ENCODE data around the gene BZW2.

BZW2 gene

DNA sequence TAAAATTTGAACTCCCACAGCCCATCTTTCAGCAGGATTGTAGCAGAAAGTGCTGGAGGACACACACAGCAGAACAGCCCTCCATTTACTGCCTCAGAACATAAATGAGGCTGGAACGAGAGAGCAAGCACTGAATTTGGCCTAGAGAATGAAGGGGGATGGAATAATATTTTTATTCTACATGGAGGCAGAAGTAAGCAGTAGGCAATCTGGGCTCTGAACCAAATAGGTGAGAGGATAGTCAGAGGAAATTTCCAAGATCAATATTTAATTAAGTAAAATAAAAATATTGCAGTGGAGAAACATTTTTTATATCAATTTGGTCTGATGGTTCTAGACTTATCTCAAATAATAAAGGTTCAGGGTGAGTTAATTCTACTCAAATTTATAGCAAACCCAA lies 78.4 kb downstream of the BZW2 start:
- no peak for DNase-seq

DNA sequence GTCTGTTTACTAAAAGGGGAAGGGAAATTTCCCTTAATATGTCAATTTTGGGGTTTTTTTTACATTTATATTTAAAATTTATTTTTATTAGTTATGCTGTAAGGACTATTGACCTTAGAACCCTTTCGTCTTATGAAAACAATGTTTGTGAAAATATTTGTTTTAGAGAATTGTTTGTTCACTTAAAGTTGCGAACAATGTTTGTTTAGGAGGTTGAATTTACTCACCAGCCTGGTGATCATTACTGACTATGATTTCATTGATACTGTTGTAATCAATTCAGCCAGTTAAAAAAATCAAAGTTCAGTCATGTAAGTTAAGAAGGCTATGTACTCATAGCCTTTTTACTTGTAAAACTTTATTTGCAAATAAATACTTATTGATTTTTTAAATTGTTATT lies 80.2 kb downstream of the BZW2 start:
- DNase-seq = no peak

DNA sequence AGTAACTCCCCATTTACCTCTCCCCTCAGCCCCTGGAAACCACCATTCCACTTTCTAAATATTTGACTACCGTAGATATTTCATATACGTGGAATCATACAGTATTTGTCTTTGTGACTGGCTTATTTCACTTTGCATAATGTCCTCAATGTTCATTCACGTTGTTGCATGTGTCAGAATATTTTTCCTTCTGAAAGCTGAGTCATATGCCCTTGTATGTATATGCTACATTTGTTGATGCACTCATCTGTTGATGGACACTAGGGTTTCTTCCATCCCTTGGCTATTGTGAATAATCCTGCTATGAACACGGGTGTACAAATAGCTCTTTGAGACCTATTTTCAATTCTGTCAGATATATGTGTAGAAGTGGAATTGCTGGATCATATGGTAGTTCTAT lies 81.8 kb downstream of the BZW2 start:
- DNase-seq = no peak

DNA sequence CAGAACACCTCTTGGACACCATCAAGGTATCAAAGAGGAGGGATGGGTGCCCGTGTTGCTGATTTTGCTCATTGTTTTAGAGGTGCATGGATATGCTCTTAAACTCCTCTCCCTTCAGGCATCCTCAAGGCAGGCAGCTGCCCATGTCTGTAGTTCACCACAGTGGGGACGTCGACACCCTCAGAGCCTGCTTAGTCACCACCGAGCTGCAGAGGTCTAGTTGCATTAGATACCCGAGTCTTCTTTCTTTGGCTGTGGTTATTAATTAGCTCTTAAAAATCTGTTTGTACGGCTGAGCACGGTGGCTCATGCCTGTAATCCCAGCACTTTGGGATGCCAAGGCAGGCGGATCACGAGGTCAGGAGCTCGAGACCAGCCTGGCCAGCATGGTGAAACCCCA lies 82.8 kb downstream of the BZW2 start:
- DNase-seq = no peak

DNA sequence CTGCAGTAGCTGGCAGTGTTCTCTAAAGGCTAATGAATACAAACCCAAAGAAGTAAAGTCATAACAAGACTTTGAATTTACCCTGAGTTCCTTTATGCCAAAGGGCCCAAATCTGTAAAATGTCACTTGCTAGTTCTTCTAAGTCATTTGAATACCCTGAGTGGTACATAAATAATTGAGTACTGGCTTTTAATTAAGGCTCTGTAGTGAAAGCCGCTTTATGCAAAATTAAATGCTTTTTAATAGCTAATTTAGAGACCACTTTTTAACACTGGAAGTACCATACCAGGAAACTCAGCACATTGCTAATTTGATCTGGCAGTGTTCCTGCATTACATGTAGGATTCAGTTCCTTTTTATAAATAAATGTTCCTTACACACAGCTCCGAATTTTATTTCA lies 83.6 kb downstream of the BZW2 start:
- no peak for DNase-seq

DNA sequence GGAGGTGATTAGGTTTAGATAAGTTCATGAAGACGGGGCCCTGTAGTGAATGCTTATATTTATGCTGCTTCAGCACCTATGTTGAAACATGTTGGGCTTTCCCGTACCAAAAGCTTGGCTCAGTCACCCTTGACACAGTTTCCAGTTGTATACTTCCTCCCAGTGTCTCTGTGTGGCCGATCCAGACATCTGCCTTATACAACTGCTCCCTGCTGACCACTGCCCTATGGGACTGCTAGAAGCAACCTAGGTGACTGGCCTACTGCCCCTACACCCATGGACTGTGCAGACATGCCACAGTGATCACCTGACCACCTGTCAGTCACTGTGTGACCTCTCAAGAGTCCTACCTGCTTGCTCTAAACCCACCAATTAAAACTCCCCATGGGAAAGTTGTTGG lies 85.0 kb downstream of the BZW2 start:
- DNase-seq = no peak

DNA sequence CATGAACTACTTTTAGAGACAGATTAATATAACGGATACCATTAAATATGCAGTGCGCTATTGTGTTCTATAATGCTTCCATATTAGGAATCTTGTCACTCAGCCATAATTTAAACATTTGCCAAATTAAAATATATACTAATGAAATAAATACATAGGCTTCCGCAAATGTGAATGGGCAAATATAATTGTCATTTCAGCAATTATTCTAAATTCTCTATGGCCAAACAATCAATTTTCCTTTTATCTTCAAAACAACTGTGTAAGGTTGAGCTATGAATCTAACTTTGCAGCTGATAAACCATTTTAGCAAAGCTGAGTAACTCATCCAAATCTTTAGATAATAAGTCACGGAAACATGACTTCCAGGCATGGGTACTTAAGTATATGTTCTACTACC lies 86.8 kb downstream of the BZW2 start:
- DNase-seq = no peak

DNA sequence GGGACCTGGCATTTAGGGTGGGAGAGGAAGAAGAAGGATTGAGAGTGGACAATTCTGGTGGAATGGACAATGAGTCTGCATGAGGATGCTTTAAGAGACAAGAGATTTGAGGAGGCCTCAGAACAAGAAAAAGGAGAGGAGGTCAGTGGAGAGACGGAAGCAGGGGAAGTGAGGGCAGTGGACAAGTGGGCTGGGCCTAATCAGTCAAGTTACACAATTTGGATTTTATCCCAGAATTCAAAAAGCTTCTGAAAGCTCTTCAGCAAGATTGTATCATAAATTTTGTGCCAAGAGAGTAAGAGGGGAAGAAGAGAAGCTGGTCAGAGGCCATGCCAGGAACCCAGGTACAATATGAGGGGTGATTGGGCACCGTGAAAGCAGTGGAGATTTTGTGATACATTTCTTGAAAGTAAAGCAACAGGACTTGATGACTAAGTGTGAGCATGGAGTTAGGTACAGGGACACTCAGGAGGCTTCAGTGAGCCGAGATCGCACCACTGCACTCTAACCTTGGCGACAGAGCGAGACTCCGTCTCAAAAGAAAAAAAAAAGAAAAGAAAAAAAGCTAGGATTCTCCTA lies 88.3 kb downstream of the BZW2 start:
- DNase-seq = no peak

DNA sequence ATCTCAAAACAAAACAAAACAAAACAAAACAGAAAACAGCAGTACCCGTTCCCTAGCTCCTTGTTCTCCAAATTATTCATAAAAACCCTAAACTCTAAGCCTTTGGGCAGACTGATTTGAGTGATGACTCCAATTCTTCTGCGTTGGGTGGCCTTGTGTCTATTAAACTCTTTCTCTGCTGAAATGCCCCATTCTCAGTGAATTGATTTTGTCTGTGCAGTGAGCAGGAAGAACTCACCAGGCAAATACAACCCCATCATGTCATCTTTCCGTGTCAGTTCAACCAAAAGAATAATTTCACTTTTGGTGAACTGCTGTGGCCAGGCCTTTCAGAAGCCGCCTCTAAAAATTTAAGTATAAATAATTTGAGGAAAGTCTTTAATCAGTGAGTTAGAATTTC lies 89.0 kb downstream of the BZW2 start:
- DNase-seq = no peak

DNA sequence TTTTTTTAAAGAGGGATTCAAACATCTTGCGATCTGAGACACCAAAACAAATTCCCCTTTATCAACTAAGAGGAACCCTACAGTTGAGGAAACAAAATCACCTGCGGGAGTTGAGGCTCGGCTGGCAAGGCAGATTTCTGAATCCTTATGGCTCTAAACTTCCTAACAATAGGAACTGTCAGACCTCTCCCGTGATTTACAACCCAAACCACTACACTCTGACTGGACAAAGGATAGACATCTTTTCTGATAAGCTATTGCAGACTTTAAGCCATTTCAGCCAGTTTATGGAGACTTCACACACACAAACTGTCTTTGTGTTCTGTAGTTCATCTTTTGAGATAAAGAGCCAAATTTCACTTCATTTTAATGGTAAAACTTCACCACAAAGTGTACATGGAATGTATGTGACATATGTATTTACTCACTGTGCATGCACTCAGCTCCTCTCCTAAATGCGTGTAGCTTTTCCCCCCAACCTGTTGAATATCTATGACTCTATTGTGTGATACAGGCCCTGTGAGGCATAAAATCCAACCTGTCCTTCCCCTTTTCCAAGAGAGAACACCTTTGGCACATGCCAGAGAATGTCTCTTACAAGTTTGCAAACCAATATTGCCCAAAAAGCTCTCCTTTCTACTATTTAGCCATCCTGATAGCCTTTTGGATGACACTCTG lies 92.2 kb downstream of the BZW2 start:
- DNase-seq = no peak

DNA sequence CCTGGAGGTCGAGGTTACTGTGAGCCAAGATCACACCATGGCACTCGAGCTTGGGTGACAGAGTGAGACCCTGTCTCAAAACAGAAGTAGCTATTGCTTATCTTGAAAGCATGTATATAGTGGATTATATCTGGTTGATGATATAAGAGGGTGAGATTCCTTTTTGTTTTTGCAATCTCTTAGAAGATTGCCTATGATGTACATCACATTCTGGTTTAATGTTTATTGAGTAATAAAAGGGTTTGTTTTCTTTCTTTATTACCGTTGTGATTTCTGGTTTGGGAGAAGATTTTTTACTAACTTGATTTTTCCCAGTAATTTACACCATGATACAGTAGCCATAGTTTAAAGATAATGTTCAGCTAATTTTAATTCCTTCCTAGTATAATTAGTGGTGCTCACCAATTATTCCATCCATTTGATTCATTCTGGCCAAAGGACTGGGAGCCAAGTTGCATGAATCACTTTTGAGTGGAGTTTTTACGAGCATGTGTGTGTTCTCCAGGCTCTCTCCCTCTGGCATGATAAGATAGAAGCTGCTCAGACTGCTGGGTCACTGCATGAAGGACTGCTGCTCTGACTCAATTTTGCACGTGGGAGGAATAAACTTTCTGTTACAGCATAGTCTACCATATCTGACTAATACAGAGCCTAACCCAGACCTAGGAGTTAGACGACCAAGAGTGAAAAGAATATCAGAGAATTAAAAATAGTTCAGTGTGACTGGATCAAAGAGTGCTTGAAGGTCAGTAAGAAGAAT lies 94.1 kb downstream of the BZW2 start:
- DNase-seq = no peak

DNA sequence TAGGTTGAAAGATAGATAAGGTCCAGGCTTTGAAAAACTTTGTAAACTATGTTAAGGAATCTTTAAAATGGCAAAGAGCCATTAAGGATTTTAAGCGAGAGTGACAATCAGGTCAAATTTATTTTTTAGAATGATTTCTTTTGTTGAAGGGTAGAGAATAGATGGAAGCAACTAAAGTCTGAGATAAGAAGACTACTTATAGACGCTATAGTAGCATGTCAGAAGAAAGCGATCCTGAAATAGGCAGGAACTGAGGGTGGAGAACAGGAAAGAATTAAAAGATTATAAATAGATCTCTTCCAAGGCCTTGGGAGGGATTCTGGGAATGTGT lies 94.6 kb downstream of the BZW2 start:
- DNase-seq = no peak

DNA sequence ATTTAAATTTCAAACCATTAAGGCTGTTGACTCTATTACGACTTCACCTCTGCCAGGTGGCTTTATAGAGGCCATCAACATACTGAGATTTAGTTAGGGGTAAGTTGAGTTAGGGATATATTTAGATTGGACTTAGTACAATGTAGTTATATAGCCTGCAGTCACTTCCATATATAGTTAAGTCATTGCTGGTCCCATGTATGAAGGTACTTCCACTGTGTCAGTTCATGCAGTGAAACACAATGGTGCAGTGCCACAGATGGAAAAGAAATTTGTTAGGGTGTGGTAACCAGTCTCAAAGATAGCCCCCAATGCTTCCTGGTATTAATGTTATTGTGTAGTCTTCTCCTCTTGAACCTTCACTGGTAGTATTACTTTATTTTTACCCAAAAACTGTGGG lies 95.0 kb downstream of the BZW2 start:
- no peak for DNase-seq

DNA sequence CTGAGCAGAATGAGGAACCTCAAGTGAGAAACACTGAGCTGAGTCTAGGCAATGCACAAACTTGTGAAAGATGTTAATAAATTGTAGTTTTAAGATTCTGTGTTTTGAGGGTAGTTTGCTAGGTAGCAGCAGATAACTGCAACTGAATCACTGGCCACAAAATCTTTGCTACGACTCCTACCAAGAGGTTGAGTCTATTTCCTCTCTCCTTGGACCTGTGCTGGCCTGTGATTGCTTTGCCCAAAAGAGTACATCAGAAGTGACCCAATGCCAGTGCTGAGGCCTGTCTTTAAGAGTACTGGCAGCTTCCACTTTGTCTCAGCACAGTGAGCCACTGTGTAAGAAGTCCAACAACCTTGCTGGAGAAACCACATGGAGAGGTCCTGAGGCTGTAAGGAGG lies 95.7 kb downstream of the BZW2 start:
- no peak for DNase-seq

DNA sequence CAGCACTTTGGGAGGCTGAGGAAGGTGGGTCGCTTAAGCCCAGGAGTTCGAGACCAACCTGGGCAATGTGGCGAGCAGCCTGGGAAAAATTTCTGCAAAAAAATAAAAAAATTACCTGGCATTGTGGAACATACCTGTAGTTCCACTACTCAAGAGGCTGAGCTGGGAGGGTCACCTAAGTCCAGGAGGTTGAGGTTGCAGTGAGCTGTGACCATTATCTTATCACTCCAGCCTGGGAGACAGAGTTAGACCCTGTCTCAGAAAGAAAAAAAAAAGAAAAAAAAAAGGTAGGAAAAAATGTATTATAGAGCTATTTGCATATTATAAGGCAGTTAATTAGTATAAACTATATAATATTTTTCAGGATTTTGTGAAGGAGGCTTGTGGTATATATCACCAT lies 96.6 kb downstream of the BZW2 start:
- no peak for DNase-seq

DNA sequence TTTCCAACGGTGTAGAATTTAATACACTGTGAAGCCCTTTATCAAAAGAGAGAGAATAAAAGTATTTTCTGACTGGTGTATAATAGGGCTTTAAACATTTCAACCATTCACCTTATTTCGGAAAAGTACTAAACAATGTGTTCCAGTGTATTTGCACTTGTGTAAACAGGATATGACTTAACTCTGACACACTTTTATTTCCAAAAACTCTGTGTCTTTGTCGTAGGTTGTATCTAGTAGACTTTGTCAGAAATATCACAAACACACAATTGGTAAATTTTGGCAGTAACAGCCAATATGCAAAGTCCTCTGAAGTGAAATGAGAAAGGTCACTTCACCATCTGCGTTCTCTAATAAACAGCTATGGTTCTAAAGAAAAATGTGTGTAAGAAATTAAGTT lies 97.3 kb downstream of the BZW2 start:
- DNase-seq = no peak

DNA sequence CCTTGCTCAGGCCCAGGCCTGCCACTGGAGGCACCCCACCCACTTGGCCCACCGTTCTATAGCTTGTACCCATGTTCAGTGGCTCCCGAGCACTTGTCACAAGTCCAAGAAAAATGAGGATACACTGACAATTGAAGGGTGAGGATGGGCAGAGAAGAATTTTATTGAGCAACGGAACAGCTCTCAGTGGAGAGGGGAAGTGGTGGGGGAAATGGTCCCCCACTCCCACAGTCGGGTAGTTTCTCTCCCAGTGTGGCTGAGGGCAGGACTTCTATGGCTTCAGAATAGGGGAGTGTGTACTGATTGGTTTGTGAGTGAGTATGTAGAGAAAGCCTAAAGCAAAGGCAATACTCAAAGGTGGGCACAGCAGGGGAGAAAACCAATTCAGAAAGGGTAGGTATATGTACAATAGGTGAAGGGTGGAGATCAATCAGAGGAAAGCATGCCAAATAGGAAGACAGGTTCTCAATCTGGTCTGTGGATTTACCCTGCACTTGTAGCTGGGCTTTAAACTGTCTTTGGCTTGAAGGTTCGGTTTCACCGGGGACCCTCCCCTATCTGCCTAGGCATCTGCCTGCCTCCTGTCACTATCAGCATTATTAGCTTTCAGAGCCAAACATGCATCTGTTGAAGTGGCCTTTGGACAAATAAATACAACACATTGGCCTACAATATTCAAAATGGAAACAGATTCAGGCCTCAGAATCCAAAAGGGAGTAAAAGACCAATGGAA lies 98.7 kb downstream of the BZW2 start:
- no peak for DNase-seq

DNA sequence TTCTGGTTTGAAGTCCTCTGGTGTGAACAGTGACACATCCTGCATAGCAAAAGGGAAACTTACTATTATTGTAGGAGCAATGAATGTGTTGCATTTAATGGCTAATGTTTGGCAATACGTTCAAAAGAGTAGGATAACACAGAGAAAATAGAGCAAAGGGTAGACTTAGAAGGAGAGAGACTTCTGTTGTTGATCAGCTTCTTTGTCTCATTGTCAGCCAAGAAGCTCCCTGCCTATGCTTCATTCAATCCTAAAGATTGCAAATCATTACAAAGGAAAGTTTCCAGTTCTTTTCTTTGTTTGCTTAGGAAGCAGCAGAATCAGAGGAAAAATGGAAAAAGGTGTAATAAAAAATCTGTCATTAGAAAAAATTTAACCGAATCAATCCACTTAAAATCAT lies 99.7 kb downstream of the BZW2 start:
- DNase-seq = no peak

DNA sequence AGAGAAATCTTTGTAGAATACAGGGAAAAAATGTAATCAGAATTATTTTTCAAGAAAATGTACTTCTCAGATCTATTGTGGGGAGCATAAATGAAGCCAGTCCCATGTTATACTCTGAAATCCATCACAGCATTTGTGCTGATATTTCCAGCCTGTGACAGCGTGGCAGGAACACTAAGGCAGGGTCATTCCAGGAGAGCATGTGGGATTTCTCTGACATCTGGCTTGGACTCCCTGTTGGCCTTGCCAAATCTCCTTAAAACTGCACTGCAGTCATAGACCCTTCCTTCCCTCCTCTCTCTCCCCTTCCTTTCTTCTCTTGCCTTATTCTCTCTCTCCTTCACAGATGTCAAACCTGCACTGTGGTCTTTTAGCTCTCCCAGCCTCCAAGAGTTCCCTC lies 101.1 kb downstream of the BZW2 start:
- no peak for DNase-seq

DNA sequence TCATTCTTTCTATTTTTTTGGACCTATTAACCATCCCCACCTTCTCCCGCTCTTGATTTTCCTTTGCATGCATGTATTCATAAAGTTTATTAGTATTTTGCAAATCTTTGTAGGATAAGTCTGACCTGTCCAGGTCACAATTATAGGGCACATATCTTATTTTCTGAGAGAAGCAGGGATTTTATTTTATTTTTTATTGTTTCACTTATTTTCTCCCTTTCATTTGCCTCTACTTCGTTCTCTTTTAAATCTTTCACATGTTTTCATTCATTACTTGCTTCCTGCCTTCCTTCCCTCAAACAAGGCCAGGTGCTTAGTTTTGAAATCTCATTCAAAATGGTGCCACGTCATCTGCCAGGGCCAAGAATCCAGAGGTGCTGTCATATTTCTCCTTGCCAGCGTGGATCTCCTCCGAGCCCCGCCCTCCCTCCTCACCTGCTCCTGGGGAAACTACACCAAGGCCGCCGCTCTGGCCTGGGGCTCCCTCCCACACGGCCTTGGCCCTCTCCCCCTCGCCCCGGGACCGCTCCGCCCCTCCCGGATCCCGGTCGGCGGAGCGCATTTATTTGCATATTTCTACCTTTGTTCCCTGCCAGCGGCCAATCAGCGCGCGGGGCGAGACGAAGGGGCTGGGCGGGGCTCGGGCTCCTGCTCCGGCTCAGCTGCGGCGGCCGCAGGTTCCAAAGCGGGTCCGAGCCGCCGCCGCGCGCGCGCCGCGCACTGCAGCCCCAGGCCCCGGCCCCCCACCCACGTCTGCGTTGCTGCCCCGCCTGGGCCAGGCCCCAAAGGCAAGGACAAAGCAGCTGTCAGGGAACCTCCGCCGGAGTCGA lies 107.3 kb downstream of the BZW2 start, which contains the start of gene TSPAN13:
TSS of gene TSPAN13 (plus strand) at position 654 of the 830 bp plus-strand sequence. CDS start 213 bp downstream, outside the sequence.
- DNase-seq = peak; percentile 52

DNA sequence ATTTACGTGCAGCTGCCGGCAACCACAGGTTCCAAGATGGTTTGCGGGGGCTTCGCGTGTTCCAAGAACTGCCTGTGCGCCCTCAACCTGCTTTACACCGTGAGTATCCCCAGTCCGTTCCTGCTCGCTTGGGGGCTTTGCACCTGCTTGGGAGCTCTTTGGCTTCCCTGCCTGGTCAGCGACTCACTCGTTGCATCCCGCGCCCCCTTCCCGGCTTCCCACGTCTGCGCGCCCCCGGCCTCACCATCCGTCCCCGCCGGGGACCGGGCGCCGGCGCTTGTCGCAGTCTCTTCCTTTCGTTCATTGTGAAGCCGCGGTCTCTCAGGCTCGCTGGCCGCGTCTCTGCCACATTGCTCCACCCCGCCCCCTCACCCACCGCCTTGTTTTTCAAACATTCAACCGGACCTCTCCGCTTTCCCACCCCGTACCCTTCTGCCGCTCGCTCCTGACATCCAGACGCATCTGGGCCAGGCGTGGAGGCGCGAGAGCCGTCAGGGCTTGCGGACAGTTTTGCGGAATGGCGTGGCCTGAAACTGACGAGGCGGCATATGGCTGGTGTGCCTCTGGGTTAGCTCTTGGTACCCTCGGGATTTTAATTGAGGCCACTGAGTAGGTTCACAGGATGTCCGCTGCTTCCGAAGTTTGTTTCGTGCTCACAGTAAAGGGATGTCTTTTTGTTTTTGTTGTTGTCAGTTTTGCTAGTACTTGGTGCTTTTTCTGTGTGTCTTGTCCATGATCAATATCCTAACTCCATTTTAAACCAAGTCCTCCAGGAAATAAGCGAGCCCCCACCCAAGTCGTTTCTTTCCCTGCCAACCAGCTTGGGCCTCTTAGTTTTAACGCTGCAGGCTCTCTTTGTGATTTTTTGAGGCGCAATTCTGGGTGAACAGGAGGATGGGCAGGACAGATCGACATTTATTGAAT lies 108.2 kb downstream of the BZW2 start:
- DNase-seq = no peak

DNA sequence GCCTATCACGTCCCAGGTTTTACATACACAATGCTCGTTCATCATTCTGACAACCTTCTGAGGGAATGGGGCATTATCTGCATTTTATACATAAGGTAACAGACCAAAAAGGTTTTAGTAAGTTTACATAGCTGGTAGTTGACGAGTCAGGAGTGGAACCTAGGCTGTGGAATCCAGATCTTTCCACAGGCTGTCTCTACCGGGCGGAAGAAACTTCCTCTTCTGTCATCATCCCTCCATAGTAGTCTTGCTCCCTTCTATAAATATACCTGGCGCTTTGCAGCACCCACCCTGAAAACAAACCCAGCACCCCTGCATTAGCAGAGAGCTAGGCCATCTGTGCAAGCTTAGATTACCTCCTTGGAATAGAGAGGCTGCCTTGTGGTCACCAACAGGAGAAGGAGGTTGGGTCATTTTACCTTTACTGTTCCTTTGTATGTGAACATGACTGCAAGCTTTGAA lies 108.9 kb downstream of the BZW2 start:
- no peak for DNase-seq
